ENCODE data around the gene SSU72. TPM values are rescaled to one million over a fixed set of nuclear protein-coding genes. Genes with fewer than 3 reads are reported as not detected.

The SSU72 gene
- total RNA-seq, 1 donor from 2014 or later = 134 TPM

DNA sequence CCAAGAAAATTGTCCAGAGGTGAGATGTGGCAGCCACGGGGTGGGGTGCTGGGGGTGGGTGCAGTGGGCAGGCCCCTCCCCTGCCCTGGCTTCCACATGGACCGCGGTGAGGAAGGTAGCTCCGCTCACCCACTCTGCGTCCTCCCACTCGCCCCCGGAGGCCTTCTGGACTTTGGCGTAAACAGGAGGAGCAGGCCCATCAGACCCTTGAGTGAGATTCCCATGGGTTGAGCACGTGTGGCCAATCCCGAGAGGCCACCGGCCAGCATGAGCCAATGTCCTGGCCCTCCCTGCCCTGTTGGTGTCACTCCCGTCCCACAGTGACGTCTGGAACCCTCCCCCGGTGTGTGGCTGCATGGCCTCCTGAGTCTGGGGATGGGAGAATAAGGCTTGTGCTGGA, 26.1 kb downstream of the SSU72 start:
- Mint-ChIP-seq H3K9me3 (no peaks in the 10 kb centered on the region), H3K27ac (ENCODE audit: unreplicated experiment) (no peak overlapping the region), H3K27me3 (ENCODE audit: low read depth) (peaks cover 3% of the 10 kb centered on the region), H3K36me3 (ENCODE audit: low read depth) (no peaks in the 10 kb centered on the region), H3K4me3 (no peak overlapping the region), H3K4me1 (no peaks in the 10 kb centered on the region)
- TF ChIP-seq CTCF (conservative IDR thresholded peaks at IDR 0.05) = no peak
- DNase-seq (ENCODE audit: low read depth, low spot score) = no peak

DNA sequence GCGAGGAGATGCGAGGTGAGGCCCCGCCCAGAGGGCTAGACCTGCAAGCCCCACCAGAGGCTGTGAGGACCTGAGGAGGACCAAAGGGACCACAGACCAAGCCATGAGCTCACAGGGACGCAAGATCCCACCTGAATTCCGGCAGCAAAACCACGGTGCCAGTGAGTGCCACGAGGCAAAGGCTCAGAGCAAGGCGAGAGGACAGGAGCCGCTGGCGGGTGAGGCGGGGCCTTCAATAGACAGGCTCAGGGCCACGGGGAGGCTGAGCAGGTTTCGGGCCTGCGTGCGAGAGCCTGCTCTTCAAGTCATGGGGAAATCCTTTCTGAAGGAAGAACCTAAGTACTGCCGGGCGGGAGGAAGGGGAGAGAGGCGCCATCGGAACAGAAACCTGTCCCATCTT, 27.2 kb downstream of the SSU72 start:
- Mint-ChIP-seq H3K4me3 (no peak overlapping the region), H3K27me3 (ENCODE audit: low read depth) (peaks cover 3% of the 10 kb centered on the region), H3K9me3 (no peaks in the 10 kb centered on the region), H3K36me3 (ENCODE audit: low read depth) (no peaks in the 10 kb centered on the region), H3K4me1 (no peaks in the 10 kb centered on the region), H3K27ac (ENCODE audit: unreplicated experiment) (no peak overlapping the region)
- no peak for DNase-seq (ENCODE audit: low read depth, low spot score)
- no peak for TF ChIP-seq CTCF (conservative IDR thresholded peaks at IDR 0.05)

DNA sequence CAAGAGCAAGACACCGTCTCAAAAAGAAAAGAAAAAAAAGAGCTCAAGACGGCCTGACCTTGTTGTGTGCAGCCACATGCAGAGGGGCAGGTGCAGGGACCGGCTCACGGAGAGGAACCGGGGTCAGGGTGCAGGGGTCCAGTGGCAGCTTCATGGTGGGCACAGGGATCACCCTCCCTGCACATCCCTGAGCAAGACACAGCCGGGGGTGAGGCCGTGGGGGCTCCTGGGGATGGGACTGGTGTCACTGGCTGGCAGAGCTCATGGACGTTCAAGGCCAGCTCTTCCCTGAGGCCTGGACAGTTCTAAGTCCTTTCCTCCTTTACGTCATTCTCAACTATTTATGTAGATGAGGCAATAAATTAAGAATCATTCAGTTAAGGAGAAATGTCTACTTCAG, 27.7 kb downstream of the SSU72 start:
- Mint-ChIP-seq H3K36me3 (ENCODE audit: low read depth) (no peaks in the 10 kb centered on the region), H3K9me3 (no peaks in the 10 kb centered on the region), H3K27me3 (ENCODE audit: low read depth) (peaks cover 2% of the 10 kb centered on the region), H3K4me1 (no peaks in the 10 kb centered on the region), H3K27ac (ENCODE audit: unreplicated experiment) (no peak overlapping the region), H3K4me3 (no peak overlapping the region)
- no peak for TF ChIP-seq CTCF (conservative IDR thresholded peaks at IDR 0.05)
- DNase-seq (ENCODE audit: low read depth, low spot score) = no peak

DNA sequence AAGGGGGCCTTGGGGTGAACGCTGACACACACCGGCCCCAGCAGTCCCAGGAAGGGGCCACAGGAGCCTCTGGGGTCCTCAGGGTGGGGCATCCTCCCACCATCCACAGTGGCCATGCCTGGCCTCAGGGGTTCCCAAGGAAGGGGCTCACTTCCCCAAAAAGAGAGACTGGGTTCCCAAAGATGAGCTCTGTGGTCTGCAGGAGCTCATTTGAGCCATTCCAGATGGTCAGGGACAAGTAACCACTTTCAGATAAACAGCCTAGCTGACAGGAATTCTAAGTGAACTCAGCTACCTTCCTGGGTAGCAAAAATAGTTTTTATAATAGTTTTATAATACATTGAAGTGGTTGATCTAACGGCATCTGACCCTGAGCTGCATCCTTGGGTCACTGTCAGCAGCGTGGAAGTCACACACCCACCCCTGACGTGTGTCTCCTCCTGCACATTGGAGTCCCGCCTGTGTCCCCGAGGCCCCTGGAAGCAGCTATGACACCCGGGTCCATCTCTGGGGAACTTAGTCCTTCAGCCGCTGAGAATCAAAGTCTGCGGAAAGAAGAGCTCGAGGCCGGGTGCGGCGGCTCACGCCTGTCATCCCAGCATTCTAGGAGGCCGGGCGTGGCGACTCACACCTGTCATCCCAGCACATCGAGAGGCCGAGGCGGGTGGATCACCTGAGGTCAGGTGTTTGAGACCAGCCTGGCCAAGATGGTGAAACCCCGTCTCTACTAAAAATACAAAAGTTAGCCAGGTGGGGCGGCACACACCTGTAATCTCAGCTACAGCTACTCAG, 28.5 kb downstream of the SSU72 start:
- no peak for TF ChIP-seq CTCF (conservative IDR thresholded peaks at IDR 0.05)
- Mint-ChIP-seq H3K36me3 (ENCODE audit: low read depth) (peaks cover 5% of the 10 kb centered on the region), H3K4me1 (peaks cover 6% of the 10 kb centered on the region)

GRCh38 chr1:1544544-1544943, 30.1 kb downstream of the SSU72 start:
- no peak for DNase-seq (ENCODE audit: low read depth, low spot score)
- Mint-ChIP-seq H3K4me3 (peak overlapping the region; percentile 47), H3K27ac (ENCODE audit: unreplicated experiment) (no peak overlapping the region), H3K27me3 (ENCODE audit: low read depth) (peaks cover 4% of the 10 kb centered on the region), H3K36me3 (ENCODE audit: low read depth) (peaks cover 5% of the 10 kb centered on the region), H3K4me1 (peaks cover 6% of the 10 kb centered on the region), H3K9me3 (no peaks in the 10 kb centered on the region)
- TF ChIP-seq CTCF (conservative IDR thresholded peaks at IDR 0.05) = no peak

More for the DNA sequence above, 28.5 kb downstream of the SSU72 start:
- Mint-ChIP-seq H3K27ac (ENCODE audit: unreplicated experiment) (no peak overlapping the region), H3K9me3 (no peaks in the 10 kb centered on the region), H3K4me3 (no peak overlapping the region), H3K27me3 (ENCODE audit: low read depth) (peaks cover 4% of the 10 kb centered on the region)
- no peak for DNase-seq (ENCODE audit: low read depth, low spot score)
